ENCODE measurements around the gene SCAP. TPM values are rescaled to one million over a fixed set of nuclear protein-coding genes. Genes with fewer than 3 reads are reported as not detected.

The SCAP gene
- polyA plus RNA-seq, 5 donors, result 48.4 to 63.1 (median 50.8) TPM

DNA sequence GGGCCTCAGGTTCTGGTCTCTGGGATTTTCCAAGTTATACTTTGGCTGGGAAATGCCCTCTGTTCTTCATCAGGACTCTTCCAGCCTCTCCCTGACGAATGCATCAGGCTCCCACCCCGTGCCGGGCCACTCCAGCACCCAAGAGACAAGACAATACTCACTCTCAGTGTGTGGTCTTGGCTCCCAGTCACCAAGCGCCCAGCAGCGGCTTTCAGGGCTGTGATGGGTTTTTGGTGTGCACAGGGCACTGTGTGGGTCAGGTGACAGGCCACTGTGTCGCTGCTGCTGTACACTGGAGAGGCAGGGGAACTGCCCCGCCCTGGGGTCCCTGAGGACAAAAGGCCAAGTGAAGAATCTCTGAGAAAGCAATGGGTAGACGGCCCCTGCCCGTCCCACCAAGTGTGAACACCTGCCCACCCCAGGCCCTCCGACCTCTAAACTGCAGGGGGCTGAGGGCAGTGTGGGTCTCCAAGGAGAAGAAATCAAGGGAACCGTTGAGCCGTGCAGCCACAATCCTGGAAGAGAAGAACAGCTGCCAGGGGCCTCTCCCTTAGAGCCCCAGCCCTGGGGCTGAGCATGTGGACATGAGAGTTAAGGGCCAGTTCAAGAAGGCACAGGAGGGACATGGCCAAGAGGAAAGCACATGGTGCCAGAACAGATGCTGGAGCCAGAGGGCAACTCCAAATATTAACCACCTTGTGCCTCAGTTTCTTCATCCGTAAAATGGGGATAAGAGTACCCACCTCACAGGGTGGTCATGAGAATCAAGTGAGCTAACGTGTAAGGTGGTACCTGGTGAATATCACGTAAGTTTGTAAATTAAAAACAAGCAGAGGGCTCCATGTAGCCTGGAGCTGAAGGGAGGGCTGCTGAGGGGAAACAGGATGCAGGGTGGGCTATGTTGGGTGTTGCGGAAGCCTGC lies 60.8 kb downstream of the SCAP start:
- DNase-seq, result no peak

DNA sequence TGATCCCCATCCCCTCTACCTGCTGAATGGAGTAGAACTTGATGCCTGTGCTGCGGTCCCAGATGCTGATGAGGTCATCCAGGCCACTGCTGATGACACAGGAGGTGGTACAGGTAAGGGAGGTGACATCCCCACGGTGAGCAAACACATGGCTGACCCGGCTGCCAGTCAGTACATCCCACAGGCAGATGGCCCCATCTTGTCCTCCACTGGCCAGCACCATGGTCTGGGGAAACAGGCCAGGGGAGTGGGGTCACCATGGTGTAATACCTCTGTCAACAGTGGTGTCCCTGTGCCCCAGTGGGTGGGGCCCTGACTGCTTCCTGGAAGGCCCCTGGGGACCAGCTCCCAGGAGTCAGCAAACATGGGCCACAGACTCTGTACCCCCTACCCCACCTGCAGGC lies 61.6 kb downstream of the SCAP start:
- DNase-seq, result no peak

DNA sequence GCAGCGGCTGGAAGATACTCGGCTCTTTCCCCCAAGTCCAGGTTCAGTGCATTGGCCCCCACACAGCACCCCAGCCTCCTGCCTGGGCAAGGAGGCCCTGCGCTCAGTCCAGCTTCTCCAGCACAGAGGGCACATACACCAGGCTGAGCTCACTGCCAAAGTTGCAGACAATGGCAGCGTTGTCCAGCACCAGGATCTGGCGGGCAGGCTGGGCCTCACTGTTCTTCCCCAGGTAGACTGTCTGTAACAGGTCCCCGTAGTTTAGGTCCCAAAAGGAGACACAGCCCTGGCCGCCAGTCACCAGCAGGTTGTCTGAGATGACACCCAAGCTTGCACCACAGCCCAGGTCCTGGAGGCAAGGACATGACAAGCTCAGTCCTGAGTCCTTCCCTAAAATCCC lies 62.0 kb downstream of the SCAP start:
- no peak for DNase-seq

DNA sequence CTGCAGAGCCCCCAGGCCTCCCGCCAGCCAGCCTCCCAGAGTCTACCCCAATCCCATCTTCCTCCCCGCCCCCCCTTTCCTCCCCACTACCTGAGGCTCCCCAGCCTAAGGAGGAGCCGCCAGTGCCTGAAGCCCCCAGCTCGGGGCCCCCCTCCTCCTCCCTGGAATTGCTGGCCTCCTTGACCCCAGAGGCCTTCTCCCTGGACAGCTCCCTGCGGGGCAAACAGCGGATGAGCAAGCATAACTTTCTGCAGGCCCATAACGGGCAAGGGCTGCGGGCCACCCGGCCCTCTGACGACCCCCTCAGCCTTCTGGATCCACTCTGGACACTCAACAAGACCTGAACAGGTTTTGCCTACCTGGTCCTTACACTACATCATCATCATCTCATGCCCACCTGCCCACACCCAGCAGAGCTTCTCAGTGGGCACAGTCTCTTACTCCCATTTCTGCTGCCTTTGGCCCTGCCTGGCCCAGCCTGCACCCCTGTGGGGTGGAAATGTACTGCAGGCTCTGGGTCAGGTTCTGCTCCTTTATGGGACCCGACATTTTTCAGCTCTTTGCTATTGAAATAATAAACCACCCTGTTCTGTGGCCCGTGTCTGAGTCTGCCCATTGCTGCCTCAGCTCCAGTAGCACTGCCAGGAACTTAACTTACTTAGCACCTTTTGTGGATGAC lies 62.8 kb downstream of the SCAP start:
- no peak for DNase-seq

DNA sequence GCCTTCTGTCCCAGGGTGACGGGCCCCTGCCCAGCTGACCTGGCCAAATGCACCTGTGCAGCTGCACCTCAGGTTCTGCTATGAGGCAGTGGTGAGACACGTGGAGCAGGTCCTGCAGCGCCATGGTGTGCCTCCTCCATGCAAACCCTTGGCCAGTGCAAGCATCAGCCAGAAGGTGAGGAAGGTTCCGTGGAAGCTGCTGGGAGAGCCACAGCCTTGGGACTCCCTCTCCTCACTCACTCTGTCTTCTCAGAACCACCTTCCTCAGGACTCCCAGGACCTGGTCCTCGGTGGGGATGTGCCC lies 63.3 kb downstream of the SCAP start:
- DNase-seq, result no peak

DNA sequence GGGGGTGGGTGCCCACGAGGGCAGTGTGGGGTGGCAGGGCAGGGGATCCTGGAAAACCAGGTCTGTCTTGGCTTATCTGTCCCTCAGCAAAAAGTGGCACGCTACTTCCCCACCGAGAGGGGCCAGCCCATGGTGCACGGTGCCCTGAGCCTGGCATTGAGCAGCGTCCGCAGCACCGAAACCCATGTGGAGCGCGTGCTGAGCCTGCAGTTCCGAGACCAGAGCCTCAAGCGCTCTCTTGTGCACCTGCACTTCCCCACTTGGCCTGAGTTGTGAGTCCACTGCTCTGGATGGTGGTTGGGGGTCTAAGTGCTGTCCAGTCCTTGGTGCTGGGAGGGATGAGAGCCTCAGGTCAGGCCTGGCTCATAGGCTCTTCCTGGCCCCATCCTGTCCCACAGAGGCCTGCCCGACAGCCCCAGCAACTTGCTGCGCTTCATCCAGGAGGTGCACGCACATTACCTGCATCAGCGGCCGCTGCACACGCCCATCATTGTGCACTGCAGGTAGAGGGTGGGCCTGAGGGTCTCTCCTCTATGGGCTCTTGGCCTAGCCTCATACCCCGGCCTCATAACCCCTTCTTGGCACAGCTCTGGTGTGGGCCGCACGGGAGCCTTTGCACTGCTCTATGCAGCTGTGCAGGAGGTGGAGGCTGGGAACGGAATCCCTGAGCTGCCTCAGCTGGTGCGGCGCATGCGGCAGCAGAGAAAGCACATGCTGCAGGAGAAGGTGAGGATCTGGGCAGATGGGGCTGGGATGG lies 63.9 kb downstream of the SCAP start:
- DNase-seq, result no peak

DNA sequence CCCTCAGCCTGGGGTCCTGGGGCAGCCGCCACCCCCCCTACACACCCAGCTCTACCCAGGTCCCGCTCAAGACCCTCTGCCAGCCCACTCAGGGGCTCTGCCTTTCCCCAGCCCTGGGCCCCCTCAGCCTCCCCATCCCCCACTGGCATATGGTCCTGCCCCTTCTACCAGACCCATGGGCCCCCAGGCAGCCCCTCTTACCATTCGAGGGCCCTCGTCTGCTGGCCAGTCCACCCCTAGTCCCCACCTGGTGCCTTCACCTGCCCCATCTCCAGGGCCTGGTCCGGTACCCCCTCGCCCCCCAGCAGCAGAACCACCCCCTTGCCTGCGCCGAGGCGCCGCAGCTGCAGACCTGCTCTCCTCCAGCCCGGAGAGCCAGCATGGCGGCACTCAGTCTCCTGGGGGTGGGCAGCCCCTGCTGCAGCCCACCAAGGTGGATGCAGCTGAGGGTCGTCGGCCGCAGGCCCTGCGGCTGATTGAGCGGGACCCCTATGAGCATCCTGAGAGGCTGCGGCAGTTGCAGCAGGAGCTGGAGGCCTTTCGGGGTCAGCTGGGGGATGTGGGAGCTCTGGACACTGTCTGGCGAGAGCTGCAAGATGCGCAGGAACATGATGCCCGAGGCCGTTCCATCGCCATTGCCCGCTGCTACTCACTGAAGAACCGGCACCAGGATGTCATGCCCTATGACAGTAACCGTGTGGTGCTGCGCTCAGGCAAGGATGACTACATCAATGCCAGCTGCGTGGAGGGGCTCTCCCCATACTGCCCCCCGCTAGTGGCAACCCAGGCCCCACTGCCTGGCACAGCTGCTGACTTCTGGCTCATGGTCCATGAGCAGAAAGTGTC lies 64.7 kb downstream of the SCAP start:
- no peak for DNase-seq

DNA sequence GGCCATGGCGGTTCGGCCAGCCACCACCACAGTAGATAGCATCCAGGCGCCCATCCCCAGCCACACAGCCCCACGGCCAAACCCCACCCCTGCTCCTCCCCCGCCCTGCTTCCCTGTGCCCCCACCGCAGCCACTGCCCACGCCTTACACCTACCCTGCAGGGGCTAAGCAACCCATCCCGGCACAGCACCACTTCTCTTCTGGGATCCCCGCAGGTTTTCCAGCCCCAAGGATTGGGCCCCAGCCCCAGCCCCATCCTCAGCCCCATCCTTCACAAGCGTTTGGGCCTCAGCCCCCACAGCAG lies 65.4 kb downstream of the SCAP start:
- DNase-seq, result no peak

DNA sequence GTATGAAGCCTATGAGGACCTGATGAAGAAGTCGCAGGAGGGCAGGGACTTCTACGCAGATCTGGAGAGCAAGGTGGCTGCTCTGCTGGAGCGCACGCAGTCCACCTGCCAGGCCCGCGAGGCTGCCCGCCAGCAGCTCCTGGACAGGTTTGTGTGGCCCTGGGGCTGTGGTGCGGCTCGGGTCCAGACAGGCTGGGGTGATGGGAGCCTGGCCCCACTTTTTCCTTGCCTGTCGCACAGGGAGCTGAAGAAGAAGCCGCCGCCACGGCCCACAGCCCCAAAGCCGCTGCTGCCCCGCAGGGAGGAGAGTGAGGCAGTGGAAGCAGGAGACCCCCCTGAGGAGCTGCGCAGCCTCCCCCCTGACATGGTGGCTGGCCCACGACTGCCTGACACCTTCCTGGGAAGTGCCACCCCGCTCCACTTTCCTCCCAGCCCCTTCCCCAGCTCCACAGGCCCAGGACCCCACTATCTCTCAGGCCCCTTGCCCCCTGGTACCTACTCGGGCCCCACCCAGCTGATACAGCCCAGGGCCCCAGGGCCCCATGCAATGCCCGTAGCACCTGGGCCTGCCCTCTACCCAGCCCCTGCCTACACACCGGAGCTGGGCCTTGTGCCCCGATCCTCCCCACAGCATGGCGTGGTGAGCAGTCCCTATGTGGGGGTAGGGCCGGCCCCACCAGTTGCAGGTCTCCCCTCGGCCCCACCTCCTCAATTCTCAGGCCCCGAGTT lies 65.9 kb downstream of the SCAP start:
- DNase-seq, result no peak

DNA sequence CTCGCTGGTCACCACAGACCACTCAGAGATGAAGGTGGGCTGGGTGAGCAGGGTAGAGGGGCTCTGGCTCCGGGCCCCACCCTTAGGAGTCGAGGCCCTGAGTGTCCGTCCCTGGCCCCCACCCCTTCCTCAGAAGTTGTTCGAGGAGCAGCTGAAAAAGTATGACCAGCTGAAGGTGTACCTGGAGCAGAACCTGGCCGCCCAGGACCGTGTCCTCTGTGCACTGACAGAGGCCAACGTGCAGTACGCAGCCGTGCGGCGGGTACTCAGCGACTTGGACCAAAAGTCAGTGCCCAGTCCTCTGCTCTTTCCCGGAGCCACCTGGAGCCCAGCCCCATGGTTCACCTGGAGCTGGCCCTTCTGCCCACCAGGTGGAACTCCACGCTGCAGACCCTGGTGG lies 66.5 kb downstream of the SCAP start:
- no peak for DNase-seq

DNA sequence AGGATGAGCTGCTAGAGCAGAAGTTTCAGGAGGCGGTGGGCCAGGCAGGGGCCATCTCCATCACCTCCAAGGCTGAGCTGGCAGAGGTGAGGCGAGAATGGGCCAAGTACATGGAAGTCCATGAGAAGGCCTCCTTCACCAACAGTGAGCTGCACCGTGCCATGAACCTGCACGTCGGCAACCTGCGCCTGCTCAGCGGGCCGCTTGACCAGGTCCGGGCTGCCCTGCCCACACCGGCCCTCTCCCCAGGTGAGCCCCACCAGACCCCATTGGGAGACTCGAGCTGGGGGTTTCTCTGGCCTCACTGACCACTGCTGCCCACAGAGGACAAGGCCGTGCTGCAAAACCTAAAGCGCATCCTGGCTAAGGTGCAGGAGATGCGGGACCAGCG lies 66.9 kb downstream of the SCAP start:
- no peak for DNase-seq

DNA sequence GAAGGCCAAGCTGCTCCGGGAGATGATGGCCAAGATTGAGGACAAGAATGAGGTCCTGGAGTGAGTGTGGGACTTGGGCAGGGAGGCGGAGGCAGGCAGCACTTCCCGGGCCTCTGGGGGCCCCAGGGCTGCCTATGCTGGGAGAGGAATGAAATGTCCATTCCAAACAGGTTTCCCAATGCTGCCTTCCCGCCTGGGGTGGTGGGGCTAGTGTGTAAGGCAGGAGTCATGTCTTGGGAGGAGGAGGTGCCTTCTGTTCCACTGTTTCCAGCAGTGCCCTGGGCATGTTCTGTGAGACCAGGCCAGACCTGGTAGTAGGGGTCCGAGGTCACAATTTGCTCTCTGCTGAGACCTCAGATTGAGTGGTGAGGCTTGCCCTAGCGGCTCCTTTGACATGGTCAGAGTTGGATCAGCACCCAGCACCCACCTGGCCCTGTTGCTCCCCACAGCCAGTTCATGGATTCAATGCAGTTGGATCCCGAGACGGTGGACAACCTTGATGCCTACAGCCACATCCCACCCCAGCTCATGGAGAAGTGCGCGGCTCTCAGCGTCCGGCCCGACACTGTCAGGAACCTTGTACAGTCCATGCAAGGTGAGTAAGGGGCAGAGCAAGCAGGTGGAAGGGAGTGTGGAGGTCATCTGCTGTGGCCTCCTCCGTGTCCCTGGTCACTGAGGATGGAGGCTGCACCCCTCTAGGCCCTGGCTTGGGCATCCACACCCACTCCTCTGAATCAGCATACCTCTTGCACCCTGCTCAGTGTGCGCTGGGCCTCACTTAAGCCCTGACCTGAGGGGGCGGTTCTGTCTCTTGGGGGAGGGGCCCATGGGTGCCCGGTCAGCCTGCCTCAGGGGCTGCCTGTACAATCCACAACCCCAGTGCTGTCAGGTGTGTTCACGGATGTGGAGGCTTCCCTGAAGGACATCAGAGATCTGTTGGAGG lies 67.6 kb downstream of the SCAP start:
- no peak for DNase-seq

DNA sequence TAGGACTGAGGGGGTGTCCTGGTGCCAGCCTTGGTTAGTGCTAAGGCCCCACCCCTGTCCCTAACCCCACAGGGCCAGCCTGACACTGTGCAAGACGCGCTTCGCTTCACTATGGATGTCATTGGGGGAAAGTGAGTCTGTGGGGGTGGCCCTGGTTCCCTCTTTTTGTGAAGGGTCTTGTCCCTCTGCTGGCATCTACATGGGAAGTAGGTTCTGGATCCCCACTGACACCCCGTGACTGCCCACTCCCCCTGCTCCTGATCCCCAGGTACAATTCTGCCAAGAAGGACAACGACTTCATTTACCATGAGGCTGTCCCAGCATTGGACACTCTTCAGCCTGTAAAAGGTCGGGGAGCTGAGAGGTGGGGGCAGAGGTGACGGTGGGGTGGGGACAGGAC lies 68.5 kb downstream of the SCAP start:
- no peak for DNase-seq

DNA sequence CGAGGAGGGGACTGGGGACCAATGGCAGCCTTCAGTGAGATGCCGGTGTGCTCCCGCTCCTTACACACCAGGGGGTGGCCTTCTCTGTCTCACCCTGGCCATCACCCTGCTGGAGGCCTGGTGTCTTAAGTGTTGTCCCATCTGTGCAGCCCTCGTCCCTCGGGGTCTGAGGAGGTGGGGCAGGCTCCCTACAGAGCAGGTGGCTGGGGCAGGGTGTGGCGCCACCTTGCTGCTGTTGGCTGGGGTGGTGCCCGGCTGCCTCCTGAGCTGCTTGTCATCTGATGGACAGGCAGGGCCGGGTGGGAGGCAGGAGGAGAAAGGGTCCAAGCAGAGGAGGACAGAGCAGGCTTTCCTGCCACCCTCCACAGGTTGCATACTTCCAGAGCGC lies 69.0 kb downstream of the SCAP start:
- DNase-seq, result no peak

DNA sequence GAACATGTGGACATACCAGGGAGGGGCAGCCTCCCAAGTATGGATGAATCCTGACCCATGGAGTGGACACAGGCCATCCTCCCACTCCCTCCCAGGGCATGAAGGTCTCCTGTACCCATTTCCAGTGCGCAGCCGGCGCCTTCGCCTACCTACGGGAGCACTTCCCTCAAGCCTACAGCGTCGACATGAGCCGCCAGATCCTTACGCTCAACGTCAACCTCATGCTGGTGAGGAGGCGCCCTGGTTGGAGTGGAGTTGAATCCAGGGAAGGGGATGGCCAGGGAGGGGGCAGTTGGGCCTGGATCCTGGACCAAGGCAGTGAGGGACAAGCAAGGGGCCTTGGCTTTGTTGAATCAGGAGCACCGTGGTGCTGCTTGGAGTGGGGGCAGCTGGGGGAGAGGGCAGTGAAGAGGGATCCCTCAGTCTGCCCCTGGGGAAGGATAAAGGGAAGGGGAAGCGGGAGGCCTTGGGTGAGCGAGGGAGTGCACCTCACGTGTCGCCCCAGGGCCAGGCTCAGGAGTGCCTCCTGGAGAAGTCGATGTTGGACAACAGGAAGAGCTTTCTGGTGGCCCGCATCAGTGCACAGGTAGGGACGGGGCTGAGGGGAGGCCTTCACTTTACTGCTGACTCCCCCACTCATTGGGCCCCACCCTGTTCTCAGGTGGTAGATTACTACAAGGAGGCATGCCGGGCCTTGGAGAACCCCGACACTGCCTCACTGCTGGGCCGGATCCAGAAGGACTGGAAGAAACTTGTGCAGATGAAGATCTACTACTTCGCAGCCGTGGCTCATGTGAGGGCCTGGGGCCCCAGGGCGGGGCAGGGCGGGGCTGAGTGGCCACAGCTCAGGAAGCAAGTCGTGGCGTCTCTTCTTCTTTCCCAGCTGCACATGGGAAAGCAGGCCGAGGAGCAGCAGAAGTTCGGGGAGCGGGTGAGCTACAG lies 69.7 kb downstream of the SCAP start:
- DNase-seq, result no peak

DNA sequence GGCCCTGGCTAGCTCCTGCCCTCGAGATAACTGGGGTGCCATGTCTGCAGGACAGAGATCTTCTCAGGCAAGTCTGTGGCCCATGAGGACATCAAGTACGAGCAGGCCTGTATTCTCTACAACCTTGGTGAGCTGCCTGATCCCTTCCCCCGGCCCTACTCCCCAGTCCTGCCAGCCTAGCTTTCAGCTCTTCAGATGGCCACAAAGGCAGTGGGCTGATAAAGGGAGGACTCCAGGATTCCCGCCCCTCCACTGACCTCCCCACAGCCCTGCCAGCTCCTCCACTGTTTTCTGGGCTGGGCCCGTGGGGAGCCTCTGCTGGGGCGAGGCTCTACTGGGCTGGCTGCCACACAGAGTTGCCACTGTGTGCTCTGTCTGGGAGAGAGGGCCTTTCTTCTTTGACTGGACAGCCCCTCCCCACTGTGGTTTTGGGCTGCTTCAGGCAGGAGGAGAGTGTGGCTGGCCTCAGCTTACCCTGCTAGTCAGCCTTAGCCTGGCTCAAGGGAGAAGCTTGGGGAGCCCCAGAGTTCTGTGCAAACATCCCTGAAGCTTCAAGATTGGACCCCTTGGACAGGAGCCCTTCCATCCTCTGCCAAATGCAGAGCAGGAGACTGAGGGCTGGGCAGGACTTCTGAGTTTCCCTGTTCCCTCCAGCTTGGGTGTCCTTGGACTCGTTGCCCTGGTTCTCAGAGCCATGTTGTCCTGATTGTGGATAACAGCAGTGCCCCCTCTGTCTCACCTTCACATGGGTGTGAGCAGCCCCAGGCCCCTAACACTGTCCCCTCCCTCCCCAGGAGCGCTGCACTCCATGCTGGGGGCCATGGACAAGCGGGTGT lies 70.6 kb downstream of the SCAP start:
- no peak for DNase-seq

DNA sequence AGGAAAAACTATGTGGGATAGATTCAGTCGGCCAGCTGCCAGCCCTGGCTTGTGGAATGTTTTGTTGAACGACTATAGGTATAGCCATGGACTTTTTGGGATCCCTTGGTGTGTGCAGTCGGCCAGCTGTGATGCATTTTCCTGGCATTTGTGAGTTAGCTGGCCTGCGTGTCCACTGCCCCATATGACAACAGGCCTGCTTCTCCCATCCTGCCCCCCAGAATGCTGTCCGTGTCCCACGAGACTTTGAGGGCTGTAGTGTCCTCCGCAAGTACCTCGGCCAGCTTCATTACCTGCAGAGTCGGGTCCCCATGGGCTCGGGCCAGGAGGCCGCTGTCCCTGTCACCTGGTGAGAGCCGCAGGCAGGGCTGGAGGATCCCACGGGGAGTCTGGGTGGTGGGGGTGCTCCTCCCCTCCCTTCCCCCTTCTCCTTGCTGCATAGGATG lies 71.3 kb downstream of the SCAP start:
- no peak for DNase-seq

Measured in right lung (tissue), 5 donors.